Neural progenitor cell (in vitro differentiated cells): ENCODE measurements around the gene BCL2A1.

Experiments used
- CTCF ChIP-seq: fragments of 200-600 bp; sonication (generic); IDR thresholded peaks from 2 replicates; pipeline ENCODE4 v1.5.1; 2017; ENCODE audit warnings: antibody characterized with exemption, mild to moderate bottlenecking
- EZH2phosphoT487 ChIP-seq: fragments of 200-600 bp; sonication (generic); IDR thresholded peaks from 2 replicates; pipeline ENCODE4 v1.6.1; 2017; ENCODE audit warnings: antibody characterized with exemption

GRCh38 chr15:80002267-80002666 lies 31.3 kb upstream of the BCL2A1 start:
- TF ChIP-seq CTCF (no peak), EZH2phosphoT487 (no peak)
